T-helper 1 cell treated with Interleukin-12 subunit alpha and Interleukin-12 subunit beta and Interleukin-4 antibody, amounts not matched to agents 30 μg/mL and 1 μg/mL, for 36 hours (primary cell): ENCODE data around the gene B3GNT5.

Source experiments
- H3K27ac Mint-ChIP-seq: one replicate; pipeline ENCODE4 v1.8.0; 2021; ENCODE audit warnings: mild to moderate bottlenecking, mixed read lengths
- H3K27me3 Mint-ChIP-seq: one replicate; pipeline ENCODE4 v1.8.0; 2021; ENCODE audit warnings: low read depth, mixed read lengths
- H3K36me3 Mint-ChIP-seq: one replicate; pipeline ENCODE4 v1.8.0; 2021; ENCODE audit warnings: low read depth, mixed read lengths
- H3K4me1 Mint-ChIP-seq: one replicate; pipeline ENCODE4 v1.8.0; 2021; ENCODE audit warnings: low read depth, mixed read lengths
- H3K4me3 Mint-ChIP-seq: one replicate; pipeline ENCODE4 v1.8.0; 2021; ENCODE audit warnings: mild to moderate bottlenecking, moderate library complexity, mixed read lengths
- H3K9me3 Mint-ChIP-seq: one replicate; pipeline ENCODE4 v1.8.0; 2021; ENCODE audit warnings: mixed read lengths

The B3GNT5 gene

GRCh38 chr3:183301937-183302580 lies 49.0 kb downstream of the B3GNT5 start:
- no peaks in the 10 kb centered on the region for H3K27me3 Mint-ChIP-seq
- H3K4me1 Mint-ChIP-seq: peaks cover 34% of the 10 kb centered on the region
- H3K36me3 Mint-ChIP-seq: no peaks in the 10 kb centered on the region
- peak overlapping the region; percentile 71 for H3K27ac Mint-ChIP-seq
- peak overlapping the region; percentile 30 for H3K4me3 Mint-ChIP-seq
- no peaks in the 10 kb centered on the region for H3K9me3 Mint-ChIP-seq

- Mint-ChIP-seq H3K4me3 (no peak overlapping the region), H3K36me3 (no peaks in the 10 kb centered on the region), H3K27me3 (no peaks in the 10 kb centered on the region), H3K27ac (no peak overlapping the region), H3K4me1 (peaks cover 41% of the 10 kb centered on the region), H3K9me3 (no peaks in the 10 kb centered on the region)
Measured at GRCh38 chr3:183303690-183304089, 50.6 kb downstream of the B3GNT5 start.

DNA sequence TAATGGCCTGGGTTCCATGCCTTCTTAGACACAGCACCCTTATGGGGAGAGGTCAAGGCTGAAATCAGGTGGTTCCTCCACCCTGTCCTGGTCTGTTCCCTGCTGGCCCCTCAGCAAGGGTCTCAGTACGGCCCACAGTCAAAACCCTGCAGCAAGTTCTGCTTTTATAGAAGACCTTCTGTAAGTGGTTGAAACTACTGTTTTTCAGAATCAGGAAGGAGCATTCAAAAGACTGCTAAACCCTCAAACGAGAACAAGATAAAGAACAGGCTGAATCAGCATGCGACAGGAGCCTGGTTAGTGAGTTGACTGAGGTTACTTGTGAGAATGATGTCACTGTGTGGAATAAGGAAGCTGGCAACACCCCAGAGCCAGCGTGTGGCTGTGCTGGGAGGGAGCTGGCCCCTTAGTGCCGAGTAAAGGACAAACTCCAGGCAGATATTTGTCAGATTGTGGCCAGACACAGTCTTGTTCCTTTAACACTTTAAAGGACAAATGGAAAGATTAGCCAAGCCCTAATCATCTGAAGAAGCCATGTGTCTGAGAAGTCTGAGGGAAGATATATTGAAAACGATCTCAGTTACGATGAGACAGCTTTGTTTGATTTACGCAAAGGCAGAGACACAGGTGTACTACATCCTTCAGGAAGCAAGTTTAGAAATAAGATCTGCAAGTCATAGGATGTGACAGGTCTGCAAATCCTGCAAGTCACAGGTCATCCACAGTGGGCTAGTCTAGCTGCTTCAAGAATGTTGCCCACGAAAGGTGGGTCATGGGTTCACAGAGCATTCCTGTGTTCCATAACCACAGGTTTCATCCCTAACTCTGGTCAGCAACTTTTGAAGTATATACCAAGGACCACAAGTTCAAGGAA lies 54.0 kb downstream of the B3GNT5 start:
- Mint-ChIP-seq H3K9me3 (no peaks in the 10 kb centered on the region), H3K36me3 (no peaks in the 10 kb centered on the region), H3K4me3 (peak overlapping the region; percentile 25), H3K27ac (peak overlapping the region; percentile 62), H3K4me1 (peaks cover 32% of the 10 kb centered on the region), H3K27me3 (no peaks in the 10 kb centered on the region)

DNA sequence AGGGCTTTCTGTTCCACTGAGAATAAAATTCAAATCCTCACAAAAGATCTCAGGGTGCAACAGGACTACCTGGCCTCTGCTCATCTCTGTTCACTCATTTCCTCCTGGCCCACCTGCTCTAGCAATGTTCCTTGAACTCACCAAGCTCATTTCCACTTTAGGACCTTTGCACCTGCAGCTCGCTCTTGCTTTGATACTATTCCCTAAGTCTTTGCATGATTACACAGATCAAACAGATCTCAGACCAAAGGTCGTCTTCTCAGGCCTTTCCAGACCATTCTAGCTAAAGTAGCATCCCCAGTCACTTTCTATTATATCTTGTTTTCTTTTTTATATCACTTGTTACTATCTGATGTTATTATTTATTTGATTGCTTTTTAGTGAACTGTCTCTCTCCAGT lies 54.7 kb downstream of the B3GNT5 start:
- H3K27me3 Mint-ChIP-seq: no peaks in the 10 kb centered on the region
- H3K4me1 Mint-ChIP-seq: peaks cover 27% of the 10 kb centered on the region
- no peak overlapping the region for H3K4me3 Mint-ChIP-seq
- no peaks in the 10 kb centered on the region for H3K36me3 Mint-ChIP-seq
- H3K27ac Mint-ChIP-seq: no peak overlapping the region
- no peaks in the 10 kb centered on the region for H3K9me3 Mint-ChIP-seq

GRCh38 chr3:183308751-183309150 lies 55.7 kb downstream of the B3GNT5 start:
- Mint-ChIP-seq H3K4me1 (peaks cover 21% of the 10 kb centered on the region), H3K27me3 (no peaks in the 10 kb centered on the region), H3K4me3 (no peak overlapping the region), H3K9me3 (no peaks in the 10 kb centered on the region), H3K27ac (no peak overlapping the region), H3K36me3 (no peaks in the 10 kb centered on the region)

- Mint-ChIP-seq H3K4me3 (no peak overlapping the region), H3K27ac (no peak overlapping the region), H3K4me1 (peaks cover 18% of the 10 kb centered on the region), H3K36me3 (no peaks in the 10 kb centered on the region), H3K9me3 (no peaks in the 10 kb centered on the region), H3K27me3 (no peaks in the 10 kb centered on the region)
Measured at GRCh38 chr3:183309276-183309675, 56.2 kb downstream of the B3GNT5 start.

DNA sequence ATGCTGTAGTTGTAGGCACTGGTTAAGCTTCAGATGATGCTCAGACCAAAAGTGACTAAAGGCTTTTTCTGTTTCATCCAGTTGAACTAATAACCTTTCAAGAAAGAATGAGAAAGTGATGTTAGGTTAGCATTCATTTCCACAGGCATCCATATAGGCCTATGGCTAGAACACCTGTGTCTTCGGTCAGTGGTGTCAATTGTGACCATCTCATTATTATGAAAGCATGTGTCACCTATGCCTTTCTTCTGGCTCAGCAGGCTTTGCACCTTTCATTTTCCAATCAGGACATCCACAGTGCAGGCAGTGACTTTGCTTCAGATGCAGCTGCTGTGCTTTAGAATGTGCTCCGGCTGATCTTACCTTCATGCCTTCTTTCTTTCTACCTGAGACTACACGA lies 57.9 kb downstream of the B3GNT5 start:
- H3K4me1 Mint-ChIP-seq: peaks cover 18% of the 10 kb centered on the region
- H3K36me3 Mint-ChIP-seq: no peaks in the 10 kb centered on the region
- H3K27me3 Mint-ChIP-seq: no peaks in the 10 kb centered on the region
- no peaks in the 10 kb centered on the region for H3K9me3 Mint-ChIP-seq
- H3K4me3 Mint-ChIP-seq: no peak overlapping the region
- H3K27ac Mint-ChIP-seq: no peak overlapping the region

DNA sequence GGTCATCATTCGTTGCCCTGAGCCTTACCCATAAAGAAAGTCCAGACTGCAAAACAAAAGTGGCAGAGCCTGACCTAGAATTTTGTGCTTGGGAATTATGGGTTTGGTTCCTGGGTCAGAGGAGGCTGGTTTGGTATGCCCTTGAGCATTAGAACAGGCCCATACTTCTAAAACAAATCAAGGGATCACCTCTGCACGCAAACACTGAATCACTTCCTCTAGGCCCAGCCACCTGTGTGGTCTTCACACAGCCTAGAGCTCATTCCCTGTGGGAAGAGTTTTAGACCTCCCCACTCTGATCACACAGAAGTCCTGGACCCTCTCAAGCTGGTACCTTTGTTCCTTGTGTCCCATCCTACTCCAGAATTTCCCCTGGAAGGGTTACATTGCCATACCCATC lies 59.4 kb downstream of the B3GNT5 start:
- Mint-ChIP-seq H3K9me3 (no peaks in the 10 kb centered on the region), H3K4me1 (peaks cover 5% of the 10 kb centered on the region), H3K4me3 (no peak overlapping the region), H3K27me3 (no peaks in the 10 kb centered on the region), H3K27ac (no peak overlapping the region), H3K36me3 (no peaks in the 10 kb centered on the region)

DNA sequence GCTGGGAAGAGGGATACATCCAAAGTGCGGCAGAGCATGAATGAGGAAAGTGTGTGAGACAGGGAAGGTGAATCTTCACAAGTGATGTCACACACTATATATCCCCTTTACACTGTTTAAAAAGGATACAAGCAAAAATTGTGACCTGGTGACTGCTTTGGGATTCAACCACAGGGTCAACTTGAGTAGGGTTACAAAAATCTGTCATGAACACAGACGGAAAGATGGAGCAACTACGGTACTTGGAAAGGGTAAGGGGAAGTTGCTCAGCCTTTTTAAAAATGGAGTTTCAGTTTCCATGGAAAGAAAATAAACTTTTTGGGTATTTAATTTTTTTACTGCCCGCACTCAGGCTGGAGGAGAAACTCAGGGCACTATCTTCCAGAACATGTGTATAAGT lies 60.3 kb downstream of the B3GNT5 start:
- Mint-ChIP-seq H3K27ac (no peak overlapping the region), H3K9me3 (no peaks in the 10 kb centered on the region), H3K4me1 (peaks cover 2% of the 10 kb centered on the region), H3K27me3 (no peaks in the 10 kb centered on the region), H3K36me3 (no peaks in the 10 kb centered on the region), H3K4me3 (no peak overlapping the region)

- no peaks in the 10 kb centered on the region for H3K27me3 Mint-ChIP-seq
- H3K9me3 Mint-ChIP-seq: no peaks in the 10 kb centered on the region
- no peaks in the 10 kb centered on the region for H3K36me3 Mint-ChIP-seq
- H3K27ac Mint-ChIP-seq: no peak overlapping the region
- H3K4me3 Mint-ChIP-seq: no peak overlapping the region
- peaks cover 4% of the 10 kb centered on the region for H3K4me1 Mint-ChIP-seq
Measured at GRCh38 chr3:183313764-183314163, 60.7 kb downstream of the B3GNT5 start.

GRCh38 chr3:183315739-183316138 lies 62.7 kb downstream of the B3GNT5 start:
- Mint-ChIP-seq H3K9me3 (no peaks in the 10 kb centered on the region), H3K27me3 (no peaks in the 10 kb centered on the region), H3K4me3 (no peak overlapping the region), H3K27ac (no peak overlapping the region), H3K4me1 (peaks cover 16% of the 10 kb centered on the region), H3K36me3 (no peaks in the 10 kb centered on the region)

- H3K4me3 Mint-ChIP-seq: no peak overlapping the region
- H3K9me3 Mint-ChIP-seq: no peaks in the 10 kb centered on the region
- H3K36me3 Mint-ChIP-seq: no peaks in the 10 kb centered on the region
- H3K27ac Mint-ChIP-seq: no peak overlapping the region
- H3K27me3 Mint-ChIP-seq: no peaks in the 10 kb centered on the region
- peaks cover 16% of the 10 kb centered on the region for H3K4me1 Mint-ChIP-seq
Measured at GRCh38 chr3:183317271-183317670, 64.2 kb downstream of the B3GNT5 start.

GRCh38 chr3:183317886-183318865 lies 65.1 kb downstream of the B3GNT5 start:
- Mint-ChIP-seq H3K9me3 (no peaks in the 10 kb centered on the region), H3K27me3 (no peaks in the 10 kb centered on the region), H3K36me3 (no peaks in the 10 kb centered on the region), H3K4me3 (no peak overlapping the region), H3K27ac (no peak overlapping the region), H3K4me1 (peaks cover 16% of the 10 kb centered on the region)

- Mint-ChIP-seq H3K27ac (peak overlapping the region; percentile 71), H3K4me3 (peak overlapping the region; percentile 61), H3K9me3 (no peaks in the 10 kb centered on the region), H3K36me3 (no peaks in the 10 kb centered on the region), H3K27me3 (no peaks in the 10 kb centered on the region), H3K4me1 (peaks cover 16% of the 10 kb centered on the region)
Measured at GRCh38 chr3:183318877-183319276, 65.8 kb downstream of the B3GNT5 start.
